ENCODE results near the gene KLF6. TPM values are rescaled to one million over a fixed set of nuclear protein-coding genes. Genes with fewer than 3 reads are reported as not detected.

Gene KLF6
- total RNA-seq, 1 donor from 2014 or later: 151 TPM

DNA sequence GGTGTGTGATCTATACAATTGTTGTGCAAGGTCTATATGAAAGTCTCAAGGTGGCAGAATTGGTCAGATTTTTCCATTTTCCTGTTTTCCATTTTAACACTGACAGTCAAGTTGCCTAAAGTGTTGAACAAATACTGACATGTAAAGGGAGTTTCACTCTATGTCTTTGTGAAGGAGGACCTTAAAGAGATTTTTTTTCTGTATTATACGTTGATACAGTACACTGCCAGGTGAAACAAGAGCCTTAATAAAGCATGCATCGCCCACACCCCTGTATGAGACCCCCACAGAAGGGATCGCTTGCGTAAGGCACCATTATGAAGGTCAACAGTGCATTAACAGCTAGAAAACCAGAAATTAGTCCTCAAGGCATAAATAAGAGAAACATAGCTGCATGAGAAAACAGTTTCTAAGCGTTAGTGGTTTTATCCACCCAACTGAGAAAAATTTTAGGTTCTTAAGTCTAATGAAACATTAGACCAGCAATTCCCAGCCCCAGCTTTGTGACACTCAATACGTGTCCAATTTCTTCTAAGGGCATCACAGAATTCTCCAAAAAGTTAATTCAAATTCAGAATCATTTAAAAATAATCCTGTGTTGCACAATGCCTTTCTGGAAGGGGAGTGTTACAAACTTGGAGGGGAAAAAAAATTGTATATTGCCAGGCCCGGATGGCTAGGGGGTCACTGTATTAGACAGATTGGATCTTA lies 6.9 kb downstream of the KLF6 start:
- CTCF ChIA-PET: interaction anchor here (0.9 kb wide), 1 partner anchor 111 kb away, joined by 3 read pairs; no protein-coding TSS in a partner anchor
- Mint-ChIP-seq H3K27me3 (no peaks in the 10 kb centered on the region), H3K4me3 (peak overlapping the region; percentile 15), H3K36me3 (ENCODE audit: low read depth) (peaks cover 88% of the 10 kb centered on the region), H3K9me3 (no peaks in the 10 kb centered on the region), H3K27ac (peak overlapping the region; percentile 56), H3K4me1 (peaks cover 70% of the 10 kb centered on the region)
- POLR2A ChIA-PET: interaction anchor here (0.7 to 5.5 kb wide), 5 partner anchors 13 to 74 kb away, joined by 3 to 33 read pairs (median 3); no protein-coding TSS in a partner anchor
- no peak for ATAC-seq (ENCODE audit: low read depth)
- DNase-seq: no peak
- intact Hi-C loops (cut with micrococcal nuclease): no loop called here
- TF ChIP-seq, protein P1, sequence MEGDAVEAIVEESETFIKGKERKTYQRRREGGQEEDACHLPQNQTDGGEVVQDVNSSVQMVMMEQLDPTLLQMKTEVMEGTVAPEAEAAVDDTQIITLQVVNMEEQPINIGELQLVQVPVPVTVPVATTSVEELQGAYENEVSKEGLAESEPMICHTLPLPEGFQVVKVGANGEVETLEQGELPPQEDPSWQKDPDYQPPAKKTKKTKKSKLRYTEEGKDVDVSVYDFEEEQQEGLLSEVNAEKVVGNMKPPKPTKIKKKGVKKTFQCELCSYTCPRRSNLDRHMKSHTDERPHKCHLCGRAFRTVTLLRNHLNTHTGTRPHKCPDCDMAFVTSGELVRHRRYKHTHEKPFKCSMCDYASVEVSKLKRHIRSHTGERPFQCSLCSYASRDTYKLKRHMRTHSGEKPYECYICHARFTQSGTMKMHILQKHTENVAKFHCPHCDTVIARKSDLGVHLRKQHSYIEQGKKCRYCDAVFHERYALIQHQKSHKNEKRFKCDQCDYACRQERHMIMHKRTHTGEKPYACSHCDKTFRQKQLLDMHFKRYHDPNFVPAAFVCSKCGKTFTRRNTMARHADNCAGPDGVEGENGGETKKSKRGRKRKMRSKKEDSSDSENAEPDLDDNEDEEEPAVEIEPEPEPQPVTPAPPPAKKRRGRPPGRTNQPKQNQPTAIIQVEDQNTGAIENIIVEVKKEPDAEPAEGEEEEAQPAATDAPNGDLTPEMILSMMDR (IDR thresholded peaks at IDR 0.05): no peak

DNA sequence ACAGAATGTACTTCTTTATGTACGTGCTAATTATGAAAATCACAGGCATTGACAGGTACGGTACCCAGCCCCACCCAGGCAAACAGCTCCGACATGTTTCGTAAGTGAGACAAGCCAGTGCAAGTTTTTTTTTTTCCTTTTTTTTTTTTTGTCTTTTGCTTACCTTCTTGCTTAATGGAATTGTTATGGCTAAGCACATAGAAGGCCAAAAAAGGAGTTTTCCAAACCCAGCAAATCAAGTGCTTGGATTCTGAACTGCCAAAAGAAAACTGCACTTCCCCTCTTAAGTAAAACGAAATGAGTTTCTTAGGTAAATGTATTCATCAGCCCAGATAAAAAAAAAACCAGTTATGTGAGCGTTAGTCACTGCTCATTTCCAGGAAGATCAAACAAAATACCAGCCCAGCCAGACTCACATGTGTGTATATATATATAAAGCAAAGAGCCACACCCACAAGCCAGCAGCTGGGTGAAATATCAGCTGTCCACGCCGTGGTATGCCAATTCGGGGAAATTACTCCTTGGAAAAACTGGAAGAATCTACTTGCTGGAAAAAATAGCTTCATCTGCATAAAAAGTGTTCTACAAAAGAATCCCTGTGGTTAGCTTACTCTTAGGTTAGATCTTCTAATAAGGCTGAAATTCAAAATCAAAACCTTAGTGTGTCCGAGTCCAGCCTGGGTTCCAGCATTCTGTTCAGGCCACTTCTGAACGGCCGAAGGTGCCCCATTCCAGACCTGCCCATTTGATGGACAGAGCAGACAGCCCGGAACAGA lies 8.0 kb downstream of the KLF6 start:
- DNase-seq (no peak), ATAC-seq (ENCODE audit: low read depth) (peak; percentile 26)
- H3K27ac Mint-ChIP-seq: peak overlapping the region; percentile 67
- ChIA-PET POLR2A (interaction anchor here (0.6 to 5.5 kb wide), 9 partner anchors 7 to 353 kb away, joined by 3 to 48 read pairs (median 6); partner anchors contain the start of gene KLF6), CTCF (no interaction called here)
- TF ChIP-seq, protein P1 (IDR thresholded peaks at IDR 0.05): no peak
- no peaks in the 10 kb centered on the region for H3K9me3 Mint-ChIP-seq
- no peaks in the 10 kb centered on the region for H3K27me3 Mint-ChIP-seq
- peaks cover 77% of the 10 kb centered on the region for H3K36me3 Mint-ChIP-seq (ENCODE audit: low read depth)
- H3K4me3 Mint-ChIP-seq: peak overlapping the region; percentile 15
- H3K4me1 Mint-ChIP-seq: peaks cover 62% of the 10 kb centered on the region
- intact Hi-C loops (cut with micrococcal nuclease): no loop called here

DNA sequence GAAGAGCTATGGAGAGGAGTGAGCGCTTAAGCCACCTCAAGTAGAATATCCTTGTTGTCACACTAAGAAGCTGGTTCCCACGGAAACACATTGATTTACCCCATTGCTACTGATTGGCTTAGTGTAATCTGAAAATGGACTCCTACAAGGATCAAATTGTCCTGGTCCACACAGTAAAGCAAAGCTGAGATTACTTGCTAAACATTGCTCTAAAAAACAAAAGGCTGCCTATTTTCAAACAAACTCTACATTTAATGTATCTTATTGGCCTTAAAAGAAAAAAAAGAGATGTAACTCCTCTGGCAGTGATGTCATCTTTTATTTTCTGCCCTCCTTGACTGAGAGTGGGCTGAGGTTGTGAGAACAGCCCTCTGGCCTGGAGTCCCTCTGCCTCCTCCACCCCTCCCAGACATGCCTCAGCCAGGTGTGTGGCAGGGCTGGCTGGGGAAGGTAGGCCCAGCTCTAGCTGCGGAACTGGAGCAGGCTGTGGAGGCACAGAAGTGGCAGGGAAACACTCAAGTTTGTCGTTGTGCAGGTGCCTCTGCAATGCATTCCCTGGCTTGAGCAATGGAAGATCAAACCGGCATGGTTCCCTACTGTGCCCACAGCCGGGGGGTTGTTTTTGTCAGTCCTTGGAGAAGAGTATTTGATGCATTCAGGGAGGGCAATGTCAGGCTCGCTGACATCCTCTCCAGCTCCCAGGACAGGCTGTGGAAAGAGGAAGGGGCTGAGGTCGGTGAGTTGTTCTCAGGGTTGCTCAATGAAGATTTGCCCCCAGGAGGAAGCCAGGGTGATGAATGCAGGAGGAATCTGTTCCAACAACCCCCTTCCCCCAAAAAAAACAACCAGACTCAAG lies 9.1 kb downstream of the KLF6 start:
- CTCF ChIA-PET: interaction anchor here (0.7 to 1.1 kb wide), 2 partner anchors 8 to 11 kb away, joined by 3 read pairs; no protein-coding TSS in a partner anchor
- intact Hi-C loops (cut with micrococcal nuclease): no loop called here
- DNase-seq (no peak), ATAC-seq (ENCODE audit: low read depth) (peak; percentile 27)
- Mint-ChIP-seq H3K9me3 (no peaks in the 10 kb centered on the region), H3K4me3 (no peak overlapping the region), H3K4me1 (peaks cover 51% of the 10 kb centered on the region), H3K27me3 (no peaks in the 10 kb centered on the region), H3K36me3 (ENCODE audit: low read depth) (peaks cover 66% of the 10 kb centered on the region), H3K27ac (peak overlapping the region; percentile 66)
- TF ChIP-seq, protein P1 (IDR thresholded peaks at IDR 0.05): no peak
- POLR2A ChIA-PET: interaction anchor here (0.6 to 5.5 kb wide), 9 partner anchors 8 to 354 kb away, joined by 3 to 48 read pairs (median 6); partner anchors contain the start of gene KLF6

DNA sequence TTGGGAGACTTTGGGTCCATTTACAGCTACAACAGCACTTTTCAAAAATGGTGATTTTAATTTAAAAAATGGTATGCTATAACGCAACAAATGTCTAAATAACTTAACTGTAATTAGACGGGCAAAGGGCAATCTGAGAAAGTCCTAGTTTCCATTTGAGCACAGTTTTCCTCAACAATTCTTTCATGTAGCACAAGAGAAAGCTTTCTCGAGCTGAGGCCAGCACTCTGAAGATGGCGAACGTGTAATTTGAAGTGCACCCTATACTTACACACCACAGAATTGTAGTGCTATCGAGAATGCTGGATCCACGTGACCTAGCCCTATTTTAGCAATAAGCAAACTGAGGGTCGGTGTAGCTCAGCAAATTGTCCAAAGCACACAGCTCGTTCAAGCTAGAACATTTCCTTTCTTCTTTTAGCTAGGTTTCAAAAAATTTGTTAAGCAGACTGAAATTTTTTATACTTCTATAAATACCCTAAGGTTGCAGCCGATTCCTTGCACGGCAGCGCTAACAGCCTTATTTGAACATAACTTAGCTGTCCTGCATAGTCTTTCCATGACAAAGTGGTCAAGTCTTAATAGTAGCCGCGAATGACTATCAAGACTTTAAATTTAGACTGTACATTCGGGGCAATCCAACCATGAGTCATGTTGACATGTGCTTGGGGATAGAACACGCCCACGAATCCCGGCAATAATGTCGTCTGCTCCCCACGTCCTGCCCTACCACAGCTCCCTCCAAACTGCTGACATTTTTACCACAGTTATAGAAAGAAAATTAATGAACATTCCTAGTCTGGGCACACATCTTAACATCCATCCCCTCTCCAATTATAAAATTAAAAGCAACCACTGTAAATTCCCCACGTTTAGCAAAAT lies 10.0 kb downstream of the KLF6 start:
- no peak for ATAC-seq (ENCODE audit: low read depth)
- POLR2A ChIA-PET: interaction anchor here (0.9 to 5.5 kb wide), 7 partner anchors 9 to 77 kb away, joined by 3 to 48 read pairs (median 6); partner anchors contain the start of gene KLF6
- TF ChIP-seq, protein P1 (IDR thresholded peaks at IDR 0.05): no peak
- peaks cover 43% of the 10 kb centered on the region for H3K4me1 Mint-ChIP-seq
- no peaks in the 10 kb centered on the region for H3K9me3 Mint-ChIP-seq
- CTCF ChIA-PET: interaction anchor here (1.1 kb wide), 1 partner anchor 9 kb away, joined by 3 read pairs; no protein-coding TSS in a partner anchor
- no peak for DNase-seq
- H3K27ac Mint-ChIP-seq: no peak overlapping the region
- no peak overlapping the region for H3K4me3 Mint-ChIP-seq
- no peaks in the 10 kb centered on the region for H3K27me3 Mint-ChIP-seq
- intact Hi-C loops (cut with micrococcal nuclease): no loop called here
- peaks cover 58% of the 10 kb centered on the region for H3K36me3 Mint-ChIP-seq (ENCODE audit: low read depth)
